GM18873 (cell line): ENCODE measurements around the gene FLYWCH1.
"Not testable (repeated sequence)": the region's sequence is repeated elsewhere in the genome, so short reads cannot be mapped to it uniquely, and the experiment has no call there.

Source experiments
- ATAC-seq: cut with Tn5 transposase; IDR thresholded peaks from one replicate; pipeline ENCODE4 v1.9.1; 2021; ENCODE audit warnings: mild to moderate bottlenecking, moderate library complexity, moderate number of reproducible peaks; ENCODE audit not compliant: unreplicated experiment, low FRiP score

Gene FLYWCH1

DNA sequence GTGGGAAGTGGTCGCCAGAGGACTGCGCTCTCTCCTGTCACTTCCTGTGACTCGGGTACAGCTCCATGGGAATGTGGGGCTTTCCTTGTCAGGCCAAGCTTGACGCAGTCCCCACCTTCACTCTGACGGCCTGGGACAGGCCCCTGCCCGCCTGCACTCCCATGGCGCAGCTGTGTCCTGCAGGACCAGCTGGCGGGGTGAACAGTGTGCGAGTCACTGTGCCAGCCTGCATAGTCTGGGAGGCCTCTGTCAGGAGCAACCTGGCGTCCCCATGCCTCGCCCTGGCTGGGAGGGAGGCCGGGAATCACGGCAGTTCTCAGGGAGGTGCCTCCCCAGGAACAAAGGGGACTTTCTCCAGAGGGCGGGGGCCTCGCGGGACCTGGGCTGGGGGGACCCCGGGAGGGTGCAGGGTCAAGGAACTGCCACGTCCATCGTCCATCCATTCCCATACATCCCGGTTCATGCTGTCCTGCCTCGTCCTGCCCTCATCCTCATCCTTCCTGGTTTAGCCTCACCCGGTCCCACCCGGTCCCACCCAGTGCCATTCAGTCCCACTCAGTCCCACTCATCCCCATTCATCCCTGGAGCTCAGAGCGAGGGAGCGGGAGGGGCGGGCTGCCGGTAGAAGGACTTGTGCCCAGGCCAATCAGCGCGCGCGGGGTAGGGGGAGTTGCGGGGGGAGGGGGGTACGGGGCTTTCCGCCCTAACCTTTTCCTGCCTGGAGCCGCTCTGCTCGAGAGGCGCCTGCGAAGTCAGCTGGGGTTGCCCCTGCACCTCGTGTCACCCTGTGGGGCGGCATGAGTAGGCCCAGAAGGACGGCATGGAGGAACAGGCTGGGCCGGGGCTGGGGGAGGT, 13.4 kb downstream of the FLYWCH1 start:
- no peak for ATAC-seq

DNA sequence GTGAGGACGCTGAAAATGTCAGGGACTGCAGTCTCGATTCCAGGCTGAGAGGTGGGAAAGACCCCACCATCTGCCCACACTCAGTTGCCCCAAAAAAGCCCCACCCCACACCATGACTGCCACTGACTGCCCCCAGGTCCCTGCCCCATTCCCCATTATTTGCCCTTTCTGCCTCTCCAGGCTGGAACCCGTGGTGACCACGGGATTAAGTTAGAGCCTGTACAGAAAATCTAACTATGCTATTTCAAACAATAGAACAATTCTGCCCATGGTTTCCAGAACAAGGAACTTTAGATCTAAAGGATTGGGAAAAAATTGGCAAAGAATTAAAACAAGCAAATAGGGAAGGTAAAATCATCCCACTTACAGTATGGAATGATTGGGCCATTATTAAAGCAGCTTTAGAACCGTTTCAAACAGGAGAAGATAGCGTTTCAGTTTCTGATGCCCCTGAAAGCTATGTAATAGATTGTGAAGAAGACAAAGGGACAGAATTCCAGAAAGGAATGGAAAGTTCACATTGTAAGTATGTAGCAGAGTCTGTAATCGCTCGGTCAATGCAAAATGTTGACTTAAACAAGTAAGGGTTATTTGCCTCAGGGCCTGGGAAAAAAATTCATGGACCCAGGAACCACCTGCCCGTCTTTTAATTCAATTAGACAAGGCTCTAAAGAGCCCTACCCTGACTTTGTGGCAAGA, 14.4 kb downstream of the FLYWCH1 start:
- ATAC-seq, result no peak

DNA sequence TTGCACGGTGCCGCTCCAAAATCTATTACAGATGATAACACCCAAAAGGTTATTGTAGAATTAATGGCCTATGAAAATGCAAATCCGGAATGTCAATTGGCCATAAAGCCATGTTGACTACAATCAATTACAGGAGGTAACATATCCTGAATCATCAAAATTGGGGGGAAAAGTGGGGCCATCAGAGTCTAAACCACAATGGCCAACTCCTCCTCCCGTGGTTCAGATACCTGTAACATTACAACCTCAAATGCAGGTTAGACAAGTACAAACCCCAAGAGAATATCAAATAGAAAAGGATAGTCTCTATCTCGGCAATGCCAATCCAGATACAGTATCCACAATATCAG, 14.9 kb downstream of the FLYWCH1 start:
- ATAC-seq, result no peak

DNA sequence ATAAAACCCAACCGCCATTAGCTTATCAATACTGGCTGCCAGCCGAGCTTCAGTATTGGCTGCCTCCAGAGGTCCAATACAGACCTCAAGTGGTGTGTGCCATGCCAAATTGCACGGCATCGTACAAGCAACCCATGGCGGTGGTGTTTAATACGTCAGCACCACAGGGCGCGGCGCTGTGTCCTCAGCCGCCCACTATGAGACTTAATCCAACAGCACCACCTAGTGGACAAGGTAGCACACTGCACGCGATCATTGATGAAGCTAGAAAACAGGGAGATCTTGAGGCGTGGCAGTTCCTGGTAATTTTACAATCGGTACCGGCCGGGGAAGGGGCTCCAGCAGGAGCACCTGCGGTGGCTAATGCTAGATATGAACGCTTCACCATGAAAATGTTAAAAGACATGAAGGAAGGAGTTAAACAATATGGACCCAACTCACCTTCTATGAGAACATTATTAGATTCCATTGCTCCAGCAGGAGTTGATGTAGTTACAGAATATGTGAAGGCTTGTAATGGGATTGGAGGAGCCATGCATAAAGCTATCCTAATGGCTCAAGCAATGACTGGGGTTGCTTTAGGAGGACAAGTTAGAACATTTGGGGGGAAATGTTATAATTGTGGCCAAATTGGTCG, 15.4 kb downstream of the FLYWCH1 start:
- ATAC-seq, result no peak

DNA sequence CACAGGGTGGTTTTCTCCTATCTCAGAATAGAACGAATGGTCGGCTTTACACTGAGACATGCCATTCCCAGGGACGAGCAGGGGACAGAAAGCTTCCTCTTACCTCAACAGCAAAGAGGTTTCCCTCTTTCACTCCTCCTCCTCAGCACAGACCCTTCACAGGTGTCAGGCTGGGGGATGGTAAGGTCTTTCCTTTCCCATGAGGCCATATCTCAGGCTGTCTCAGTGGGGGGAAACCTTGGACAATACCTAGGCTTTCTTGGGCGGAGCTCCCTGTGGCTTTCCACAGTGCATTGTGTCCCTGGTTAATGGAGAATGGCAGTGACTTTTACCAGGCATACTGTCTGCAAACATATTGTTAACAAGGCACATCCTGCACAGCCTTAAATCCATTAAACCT, 16.4 kb downstream of the FLYWCH1 start:
- not testable (repeated sequence) for ATAC-seq

DNA sequence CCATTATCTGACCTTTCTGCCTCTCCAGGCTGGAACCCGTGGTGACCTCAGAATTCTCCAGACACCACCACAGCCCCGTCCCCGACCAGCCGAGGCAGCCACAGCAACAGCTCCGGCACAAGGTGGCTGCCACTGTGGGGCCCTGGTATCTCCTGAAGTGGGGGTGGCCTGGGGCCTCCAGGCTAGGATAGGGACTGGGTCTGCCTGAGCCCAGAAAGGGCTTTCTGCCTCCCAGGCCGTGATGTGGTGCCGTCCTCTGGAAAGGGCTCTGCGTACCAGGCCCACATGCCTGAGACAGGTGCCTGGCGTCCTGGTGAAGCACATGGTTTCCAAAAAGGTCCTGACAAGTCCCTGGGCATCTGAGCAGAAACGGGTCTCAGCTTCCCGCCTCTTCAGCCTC, 17.1 kb downstream of the FLYWCH1 start:
- no peak for ATAC-seq

DNA sequence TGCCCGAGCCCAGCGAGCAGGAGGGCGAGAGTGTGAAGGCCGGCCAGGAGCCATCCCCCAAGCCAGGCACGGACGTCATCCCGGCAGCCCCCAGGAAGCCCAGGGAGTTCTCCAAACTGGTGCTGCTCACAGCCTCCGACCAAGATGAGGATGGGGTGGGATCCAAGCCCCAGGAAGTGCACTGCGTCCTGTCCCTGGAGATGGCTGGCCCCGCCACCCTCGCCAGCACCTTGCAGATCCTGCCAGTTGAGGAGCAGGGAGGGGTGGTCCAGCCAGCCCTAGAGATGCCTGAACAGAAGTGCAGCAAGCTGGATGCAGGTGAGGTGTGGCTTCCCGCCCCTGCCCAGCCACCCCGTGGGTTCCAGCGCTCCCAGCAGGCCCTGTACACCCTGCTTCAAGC, 18.0 kb downstream of the FLYWCH1 start:
- no peak for ATAC-seq

DNA sequence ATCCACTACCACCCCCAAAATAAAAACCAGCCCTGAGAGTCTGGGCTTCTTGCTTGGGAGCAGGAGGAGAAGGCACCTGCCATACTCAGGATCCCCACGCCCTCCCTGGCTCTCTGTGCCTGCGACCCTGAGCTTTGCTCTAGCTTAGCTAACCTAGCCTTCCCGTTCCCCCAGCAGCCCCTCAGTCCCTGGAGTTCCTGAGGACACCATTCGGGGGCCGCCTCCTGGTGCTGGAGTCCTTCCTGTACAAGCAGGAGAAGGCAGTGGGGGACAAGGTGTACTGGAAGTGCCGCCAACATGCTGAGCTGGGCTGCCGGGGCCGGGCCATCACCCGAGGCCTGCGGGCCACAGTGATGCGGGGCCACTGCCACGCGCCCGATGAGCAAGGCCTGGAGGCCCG, 18.5 kb downstream of the FLYWCH1 start:
- ATAC-seq, result no peak

DNA sequence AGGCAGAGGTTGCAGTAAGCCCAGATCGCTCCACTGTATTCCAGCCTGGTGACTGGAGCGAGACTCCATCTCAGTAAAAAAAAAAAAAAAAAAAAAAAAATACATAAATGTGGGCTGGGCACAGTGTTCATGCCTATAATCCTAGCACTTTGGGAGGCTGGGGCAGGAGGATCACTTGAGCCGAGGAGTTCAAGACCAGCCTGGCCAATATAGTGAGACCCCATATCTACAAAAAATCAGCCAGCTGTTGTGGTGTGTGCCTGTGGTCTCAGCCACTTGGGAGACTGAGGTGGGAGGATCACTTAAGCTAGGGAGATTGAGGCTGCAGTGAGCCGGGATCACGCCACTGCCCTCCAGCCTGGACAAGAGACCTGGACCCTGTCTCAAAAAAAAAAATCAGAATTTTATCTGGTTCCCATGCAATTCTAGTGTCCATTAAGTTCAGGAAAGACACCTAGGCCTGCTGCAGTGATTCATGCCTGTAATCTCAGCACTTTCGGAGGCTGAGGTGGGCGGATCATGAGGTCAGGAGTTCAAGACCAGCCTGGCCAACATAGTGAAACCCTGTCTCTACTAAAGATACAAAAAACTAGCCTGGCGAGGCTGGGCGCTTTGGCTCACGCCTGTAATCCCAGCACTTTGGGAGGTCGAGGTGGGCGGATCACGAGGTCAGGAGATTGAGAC, 19.6 kb downstream of the FLYWCH1 start:
- not testable (repeated sequence) for ATAC-seq

DNA sequence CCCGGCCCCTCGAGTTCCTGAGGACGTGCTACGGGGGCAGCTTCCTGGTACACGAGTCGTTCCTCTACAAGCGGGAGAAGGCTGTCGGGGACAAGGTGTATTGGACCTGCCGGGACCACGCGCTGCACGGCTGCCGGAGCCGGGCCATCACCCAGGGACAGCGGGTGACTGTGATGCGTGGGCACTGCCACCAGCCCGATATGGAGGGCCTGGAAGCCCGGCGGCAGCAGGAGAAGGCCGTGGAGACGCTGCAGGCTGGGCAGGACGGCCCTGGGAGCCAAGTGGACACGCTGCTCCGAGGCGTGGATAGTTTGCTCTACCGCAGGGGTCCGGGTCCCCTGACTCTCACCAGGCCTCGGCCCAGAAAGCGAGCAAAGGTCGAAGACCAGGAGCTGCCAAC, 21.4 kb downstream of the FLYWCH1 start:
- no peak for ATAC-seq

DNA sequence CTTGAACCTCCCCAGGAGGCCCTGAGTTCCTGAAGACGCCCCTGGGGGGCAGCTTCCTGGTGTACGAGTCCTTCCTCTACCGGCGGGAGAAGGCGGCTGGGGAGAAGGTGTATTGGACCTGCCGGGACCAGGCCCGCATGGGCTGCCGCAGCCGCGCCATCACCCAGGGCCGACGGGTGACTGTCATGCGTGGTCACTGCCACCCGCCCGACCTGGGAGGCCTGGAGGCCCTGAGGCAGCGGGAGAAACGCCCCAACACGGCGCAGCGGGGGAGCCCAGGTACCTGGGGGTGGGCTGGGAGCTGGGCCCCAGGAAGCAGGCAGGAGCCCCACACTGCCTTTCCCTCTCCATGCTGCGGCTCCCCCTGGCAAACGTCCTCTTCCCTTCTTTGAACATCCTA, 22.0 kb downstream of the FLYWCH1 start:
- no peak for ATAC-seq

DNA sequence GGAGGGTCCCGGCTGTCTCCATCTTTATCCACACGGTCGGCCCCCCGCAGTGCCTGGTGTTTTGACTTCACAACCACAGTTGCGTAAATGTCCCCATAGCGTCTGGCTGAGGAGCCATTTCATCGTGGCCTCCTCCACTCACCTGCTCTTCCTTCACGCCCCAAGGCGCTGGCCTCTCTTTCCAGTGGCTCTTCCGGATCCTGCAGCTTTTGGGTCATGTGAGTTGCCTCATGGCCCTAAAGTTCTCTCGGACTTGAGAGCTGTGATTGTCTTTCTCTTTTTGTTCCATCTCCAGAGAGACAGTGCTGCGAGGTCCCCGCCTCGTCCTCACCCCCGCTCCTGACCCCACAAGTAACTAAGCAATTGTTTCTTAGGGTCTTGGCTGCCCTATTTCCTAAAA, 22.7 kb downstream of the FLYWCH1 start:
- no peak for ATAC-seq

DNA sequence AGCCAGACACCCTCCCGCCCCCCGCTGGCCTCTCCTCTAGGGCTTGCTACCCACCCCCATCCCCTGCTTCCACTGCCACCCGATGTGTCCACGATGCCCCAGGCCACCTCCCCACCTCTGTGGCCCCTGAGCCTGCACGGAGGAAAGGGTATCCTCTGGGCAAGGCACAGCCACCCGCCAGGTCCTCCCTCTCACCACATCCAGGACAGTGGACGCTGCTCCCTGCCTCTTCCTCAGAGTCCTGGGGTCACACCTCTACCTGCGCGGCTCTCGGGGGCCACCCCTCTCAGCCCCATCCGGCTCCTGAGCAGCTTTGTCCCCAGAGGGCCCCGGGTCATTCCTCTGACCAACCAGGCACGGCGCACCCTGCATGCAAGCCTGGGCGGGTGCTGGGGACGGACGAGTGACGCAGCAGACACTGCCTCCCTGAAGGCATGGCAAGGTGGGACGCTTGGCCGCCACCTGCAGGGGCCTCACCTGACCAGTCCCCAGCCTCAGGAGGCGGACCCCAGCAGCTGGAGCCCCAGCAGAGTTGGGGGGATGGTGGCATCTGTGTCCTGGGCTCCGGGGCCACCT, 24.8 kb downstream of the FLYWCH1 start:
- no peak for ATAC-seq

DNA sequence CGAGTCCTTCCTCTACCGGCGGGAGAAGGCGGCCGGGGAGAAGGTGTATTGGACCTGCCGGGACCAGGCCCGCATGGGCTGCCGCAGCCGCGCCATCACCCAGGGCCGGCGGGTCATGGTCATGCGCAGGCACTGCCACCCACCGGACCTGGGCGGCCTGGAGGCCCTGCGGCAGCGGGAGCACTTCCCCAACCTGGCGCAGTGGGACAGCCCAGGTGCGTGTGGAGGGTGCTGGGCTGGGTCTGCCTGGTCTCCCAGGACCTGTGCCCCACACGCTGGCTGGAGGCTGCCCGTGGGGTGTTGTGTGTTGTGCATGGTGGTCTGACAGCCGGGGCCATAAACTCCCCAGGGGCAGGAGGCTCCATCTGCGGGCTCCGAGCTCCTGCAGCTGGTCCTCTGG, 25.4 kb downstream of the FLYWCH1 start:
- no peak for ATAC-seq

DNA sequence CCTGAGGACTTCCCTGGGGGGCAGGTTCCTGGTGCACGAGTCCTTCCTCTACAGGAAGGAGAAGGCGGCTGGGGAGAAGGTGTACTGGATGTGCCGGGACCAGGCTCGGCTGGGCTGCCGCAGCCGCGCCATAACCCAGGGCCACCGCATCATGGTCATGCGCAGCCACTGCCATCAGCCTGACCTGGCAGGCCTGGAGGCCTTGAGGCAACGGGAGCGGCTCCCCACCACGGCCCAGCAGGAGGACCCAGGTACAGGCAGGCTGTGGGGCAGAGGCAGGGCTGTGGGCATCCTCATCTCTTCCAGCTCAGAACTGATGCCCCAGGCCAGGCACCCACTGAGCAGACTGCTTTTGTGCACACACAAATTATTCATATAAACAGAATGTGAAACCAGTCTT, 26.5 kb downstream of the FLYWCH1 start:
- ATAC-seq, result no peak

DNA sequence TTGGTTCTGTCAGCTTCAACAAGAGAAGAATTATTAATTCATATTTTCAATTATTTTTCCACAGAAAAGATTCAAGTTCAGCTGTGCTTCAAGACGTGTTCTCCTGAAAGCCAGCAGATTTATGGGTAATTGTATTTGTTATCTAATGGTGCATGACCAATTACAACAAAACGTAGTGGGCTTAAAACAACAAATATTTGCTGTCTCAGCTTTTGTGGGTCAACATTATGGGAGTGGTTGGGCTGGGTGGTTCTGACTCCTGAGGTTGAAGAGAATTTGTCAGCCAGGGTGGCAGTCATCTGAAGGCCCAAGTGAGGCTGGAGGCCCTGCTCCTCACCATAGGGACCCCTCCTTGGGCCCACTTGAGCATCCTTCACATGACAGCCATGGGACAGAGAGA, 28.2 kb downstream of the FLYWCH1 start:
- no peak for ATAC-seq

DNA sequence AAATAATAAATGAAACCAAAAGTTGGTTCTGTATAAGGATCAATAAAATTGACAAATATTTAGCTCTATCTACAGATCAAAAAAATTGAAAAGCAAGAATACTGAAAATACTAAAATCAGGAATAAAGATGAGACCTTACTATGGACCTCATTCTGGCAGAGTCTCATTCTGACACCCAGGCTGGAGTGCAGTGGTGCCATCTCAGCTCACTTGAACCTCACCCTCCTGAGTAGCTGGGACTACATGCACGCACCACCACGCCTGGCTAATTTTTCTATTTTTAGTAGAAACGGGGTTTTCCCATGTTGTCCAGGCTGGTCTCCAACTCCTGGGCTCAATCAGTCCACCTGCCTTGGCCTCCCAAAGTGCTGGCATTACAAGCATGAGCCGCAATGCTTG, 30.3 kb downstream of the FLYWCH1 start:
- ATAC-seq, result no peak

DNA sequence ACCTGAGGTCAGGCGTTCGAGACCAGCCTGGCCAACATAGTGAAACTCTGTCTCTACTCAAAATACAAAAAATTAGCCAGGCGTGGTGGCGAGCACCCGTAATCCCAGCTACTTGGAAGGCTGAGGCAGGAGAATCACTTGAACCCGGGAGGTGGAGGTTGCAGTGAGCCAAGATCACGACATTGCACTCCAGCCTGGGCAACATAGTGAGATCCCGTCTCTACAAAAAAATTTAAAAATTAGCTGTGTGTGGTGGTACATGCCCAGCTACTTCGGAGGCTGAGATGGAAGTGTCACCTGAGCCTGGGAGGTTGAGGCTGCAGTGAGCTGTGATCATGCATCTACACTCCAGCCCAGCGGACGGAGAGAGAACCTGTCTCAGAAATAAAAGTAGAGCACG, 32.0 kb downstream of the FLYWCH1 start:
- ATAC-seq, result not testable (repeated sequence)

DNA sequence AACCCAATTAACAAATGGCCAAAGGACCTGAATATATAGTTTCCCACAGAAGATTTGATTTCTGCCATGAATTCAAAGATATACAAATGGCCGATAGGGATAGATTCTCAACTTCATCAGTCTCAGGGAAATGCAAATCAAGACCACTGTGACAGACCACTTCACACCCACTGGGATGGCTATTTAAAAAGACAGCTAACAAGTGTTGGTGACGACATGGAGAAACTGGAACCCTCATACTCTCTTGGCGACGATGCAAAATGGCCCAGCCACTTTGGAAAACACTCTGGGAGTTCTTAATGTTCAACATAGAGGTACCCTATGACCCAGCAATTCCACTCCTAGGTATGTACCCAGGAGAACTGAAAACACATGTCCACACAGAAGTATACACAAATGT, 34.9 kb downstream of the FLYWCH1 start:
- no peak for ATAC-seq

DNA sequence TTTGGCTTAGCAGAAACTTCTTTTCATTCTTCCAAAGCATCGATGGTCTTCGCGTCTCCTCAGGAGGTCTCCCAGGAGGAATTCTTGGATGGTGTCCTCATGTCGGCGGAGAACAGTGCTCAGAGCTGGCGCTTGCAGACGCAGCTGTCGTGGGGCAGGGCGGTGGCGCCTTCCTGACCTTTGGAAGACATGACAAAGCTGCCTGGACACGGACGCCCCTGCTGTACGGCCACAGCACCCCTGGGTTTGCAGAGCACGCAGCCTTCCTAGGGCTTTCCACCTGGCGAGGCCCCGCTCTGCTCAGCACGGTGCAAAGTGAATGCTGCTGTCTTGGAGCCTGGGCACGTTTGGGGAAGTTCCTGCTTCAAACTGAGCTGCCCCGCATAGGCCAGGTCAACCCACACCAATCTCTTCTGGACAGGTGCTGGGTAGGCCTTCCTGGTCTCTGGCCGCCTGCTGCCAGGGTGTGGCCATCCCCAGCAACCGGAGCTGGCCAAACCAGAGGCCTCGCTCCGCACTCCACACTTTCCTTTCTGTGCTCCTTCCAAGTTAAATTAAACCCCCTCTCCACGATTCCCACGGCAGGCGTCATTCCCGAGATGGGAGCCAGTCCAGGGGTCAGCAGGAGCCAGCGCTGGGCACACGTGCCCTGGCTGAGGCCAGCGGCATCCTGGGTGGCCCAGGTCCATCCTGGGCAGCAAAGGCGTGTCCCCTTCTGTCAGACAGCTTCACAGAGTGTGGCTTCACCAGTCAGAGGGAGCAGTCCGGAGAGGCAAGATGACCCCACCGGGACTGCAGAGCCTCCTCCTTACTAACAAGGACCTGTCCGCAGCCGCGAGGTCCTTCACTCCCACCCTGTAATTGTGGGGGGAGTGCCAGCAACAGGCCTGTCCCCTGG, 37.3 kb downstream of the FLYWCH1 start:
- ATAC-seq, result no peak
